Fibroblast of upper back skin (primary cell): ENCODE results near the gene TTLL3.
"Not testable (repeated sequence)": the region's sequence is repeated elsewhere in the genome, so short reads cannot be mapped to it uniquely, and the experiment has no call there.

Experiments used
- DNase-seq: peaks from one replicate; pipeline ENCODE4 v3.0.0-alpha.2; 2013

Gene TTLL3

DNA sequence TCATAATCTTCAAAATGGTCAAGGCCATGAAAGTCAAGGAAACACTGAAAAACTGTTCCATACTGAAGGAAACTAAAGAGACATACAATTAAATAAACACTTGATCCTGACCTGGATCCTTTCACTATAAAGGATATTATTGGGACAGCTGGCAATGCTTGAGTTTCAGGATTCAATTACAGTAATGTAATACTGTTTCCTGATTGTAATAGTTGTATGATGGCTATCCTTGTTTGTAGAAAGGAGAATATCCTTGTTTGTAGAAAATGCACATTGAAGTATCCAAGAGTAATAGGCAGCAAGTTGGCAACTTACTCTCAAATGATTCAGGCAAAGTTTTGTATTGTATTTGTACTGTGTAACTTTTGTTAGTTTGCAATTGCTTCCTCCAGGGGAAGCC is 65.4 kb downstream of the TTLL3 start:
- no peak for DNase-seq

- not testable (repeated sequence) for DNase-seq
These were observed 66.2 kb downstream of the TTLL3 start for GRCh38 chr3:9876255-9876654.

DNA sequence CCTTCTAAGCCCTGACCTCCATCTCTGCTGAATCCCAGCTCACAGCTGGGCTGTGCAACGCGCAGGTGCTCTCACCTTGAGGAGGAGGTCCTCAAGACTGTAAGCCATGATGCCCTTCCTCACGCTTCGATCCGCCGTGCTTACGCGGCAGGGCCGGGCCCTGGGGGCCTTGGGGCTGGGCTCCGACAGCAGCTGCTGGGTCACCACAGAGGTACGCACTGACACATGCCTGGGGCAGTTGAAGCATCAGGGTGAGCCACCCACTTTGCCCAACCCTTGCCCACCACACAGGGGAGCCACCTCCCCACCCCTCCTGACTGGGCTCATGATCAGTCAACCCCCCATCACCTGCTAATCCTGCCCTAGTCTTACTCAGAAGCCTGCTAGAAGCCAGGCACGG is 66.9 kb downstream of the TTLL3 start:
- DNase-seq: no peak

- DNase-seq: no peak
These were observed 68.6 kb downstream of the TTLL3 start for GRCh38 chr3:9878700-9879099.

DNA sequence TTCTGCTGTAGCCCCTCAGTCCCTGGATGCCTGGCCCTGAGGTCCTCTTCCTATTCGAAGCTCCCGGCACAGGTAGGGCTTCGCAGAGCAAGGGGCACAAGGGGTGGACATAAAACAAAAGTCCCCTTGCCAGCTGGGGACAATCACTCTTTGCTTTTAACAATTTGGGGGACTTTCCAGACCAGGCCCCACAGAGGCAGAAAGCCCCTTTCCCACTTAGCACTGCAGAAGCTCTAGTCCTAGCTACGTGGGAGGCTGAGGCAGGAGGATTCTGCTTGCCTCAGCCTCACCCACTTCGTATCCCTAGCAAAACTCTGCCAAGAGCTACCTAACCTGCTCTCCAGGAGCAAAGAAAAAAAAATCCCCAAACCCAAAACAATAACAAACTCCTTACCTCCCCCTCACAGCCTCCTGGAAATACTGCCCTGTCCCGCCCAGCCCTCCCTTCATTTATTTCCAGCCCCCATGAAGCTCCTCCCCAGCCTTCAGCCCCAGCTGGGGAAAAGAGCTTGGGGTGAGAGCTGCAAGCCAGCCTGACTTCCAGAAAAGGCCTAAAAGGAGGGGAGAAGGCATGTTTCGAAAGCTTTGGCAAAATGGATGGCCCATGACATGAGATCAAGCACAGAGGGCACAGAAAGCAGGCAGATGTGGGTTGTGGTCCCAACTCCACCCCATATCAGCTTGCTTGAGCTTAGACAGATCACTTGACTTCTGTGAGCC is 69.9 kb downstream of the TTLL3 start, which contains the start of gene CIDEC:
TSS of gene CIDEC (minus strand) at position 424 of the 720 bp plus-strand sequence. CDS start 1,767 bp downstream, outside the sequence.
- no peak for DNase-seq

GRCh38 chr3:9881441-9881840 is 71.4 kb downstream of the TTLL3 start:
- no peak for DNase-seq

DNA sequence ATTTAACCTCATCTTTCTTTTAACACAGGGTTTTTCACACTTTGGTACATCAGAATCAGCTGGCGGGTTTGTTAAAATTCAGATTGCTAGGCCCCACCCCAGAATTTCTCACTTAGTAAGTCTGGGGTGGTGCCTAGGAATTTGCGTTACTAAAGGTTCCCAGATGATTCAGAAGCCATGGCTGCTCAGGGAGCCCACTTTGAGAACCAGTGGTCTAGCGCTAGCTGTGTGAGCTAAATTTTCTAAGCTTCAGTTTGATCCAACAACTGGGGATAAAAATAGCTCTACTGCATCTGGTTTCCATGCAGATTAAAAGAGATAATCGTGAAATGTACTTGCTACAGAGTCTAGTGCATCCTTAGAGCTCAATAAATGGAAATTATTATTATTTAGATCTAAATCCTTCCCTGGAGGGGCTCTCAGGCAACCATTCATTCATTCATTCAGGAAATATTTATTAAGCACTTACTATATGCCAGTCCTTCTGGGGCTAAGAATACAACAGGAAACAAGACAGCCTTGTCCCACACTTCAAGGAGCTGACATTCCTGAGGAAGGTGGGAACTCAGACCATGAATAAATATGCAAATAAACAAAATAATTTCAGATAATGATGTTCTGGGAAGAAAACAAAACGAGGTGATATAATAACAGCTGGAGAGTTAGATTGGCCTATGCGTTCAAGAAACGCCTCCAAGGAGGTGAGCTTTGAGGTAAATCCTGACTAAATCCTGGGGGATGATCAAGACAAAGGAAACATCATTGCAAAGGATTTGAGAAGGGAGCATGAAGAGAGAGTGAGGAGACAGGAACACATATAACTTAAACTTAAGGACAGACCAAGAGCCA is 73.9 kb downstream of the TTLL3 start:
- peak; percentile 64 for DNase-seq

DNA sequence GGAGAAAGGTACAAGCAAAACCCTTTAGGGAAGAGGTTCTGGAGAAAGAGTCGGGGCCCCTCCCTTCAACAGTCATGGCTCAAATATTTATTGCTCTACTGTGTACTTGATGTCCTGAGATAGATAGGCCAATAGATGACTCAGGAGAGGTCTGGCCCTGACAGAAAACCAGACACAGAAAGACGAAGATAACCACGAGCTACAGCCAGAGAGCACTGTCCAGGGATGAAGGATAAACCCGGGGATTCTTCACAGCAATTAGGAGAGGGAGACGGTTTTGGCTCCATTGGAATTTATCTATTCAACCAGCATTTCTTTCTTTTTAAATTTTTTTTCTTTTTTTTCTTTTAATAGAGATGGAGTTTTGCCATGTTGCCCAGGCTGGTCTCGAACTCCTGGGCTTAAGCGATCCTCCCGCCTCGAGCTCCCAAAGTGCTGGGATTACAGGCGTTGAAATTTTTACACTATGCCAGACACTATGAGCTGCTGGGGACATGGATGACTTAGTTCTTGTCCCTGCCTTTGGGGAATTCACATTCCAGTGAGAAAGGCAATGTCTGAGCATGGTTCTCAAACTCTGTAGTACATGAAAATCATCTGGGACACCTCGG is 74.6 kb downstream of the TTLL3 start:
- peak; percentile 88 for DNase-seq
